ENCODE results near the gene RHBG.
A peak's percentile ranks its signal among the peaks of the same experiment; 100 is the strongest.
"Not testable (repeated sequence)": the region's sequence is repeated elsewhere in the genome, so short reads cannot be mapped to it uniquely, and the experiment has no call there.

Gene RHBG

GRCh38 chr1:156337052-156337887 lies 31.7 kb upstream of the RHBG start:
- H3K27me3 ChIP-seq = no peaks in the 10 kb centered on the region
- no peaks in the 10 kb centered on the region for H3K9me3 ChIP-seq
- peaks cover 30 to 35% (median 34%) of the 10 kb centered on the region in 3 donors for H3K36me3 ChIP-seq
- H3K4me3 ChIP-seq = peak overlapping the region; percentile 68 to 70
- TF ChIP-seq CTCF (IDR thresholded peaks at IDR 0.05) = no peak
- DNase-seq = no peak
- peaks cover 5 to 24% (median 14%) of the 10 kb centered on the region in 4 donors for H3K4me1 ChIP-seq
- intact Hi-C loops (cut with DNase I; ENCODE audit: low total_unique reads) = no loop called here
- H3K27ac ChIP-seq = peak overlapping the region; percentile 63 to 71

DNA sequence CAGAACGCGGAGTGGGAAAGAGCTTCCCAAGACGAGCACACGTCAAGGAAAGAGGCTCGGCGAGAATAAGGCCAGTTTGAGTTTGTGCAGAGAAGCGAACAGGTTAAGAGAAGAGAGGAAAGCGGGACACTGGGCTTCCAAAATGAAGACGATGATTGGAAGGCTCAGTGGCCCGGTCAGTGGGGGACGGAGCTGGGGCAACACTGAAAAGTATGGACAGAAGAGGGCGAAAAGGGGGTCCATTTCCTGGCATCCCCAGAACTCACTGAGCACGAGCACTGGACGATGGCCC lies 31.2 kb upstream of the RHBG start:
- intact Hi-C loops (cut with DNase I; ENCODE audit: low total_unique reads) = no loop called here
- H3K4me1 ChIP-seq = peaks cover 5 to 24% (median 14%) of the 10 kb centered on the region in 4 donors
- no peak for DNase-seq
- no peaks in the 10 kb centered on the region for H3K27me3 ChIP-seq
- H3K9me3 ChIP-seq = no peaks in the 10 kb centered on the region
- H3K27ac ChIP-seq = peak overlapping the region; percentile 63 to 71
- TF ChIP-seq CTCF (IDR thresholded peaks at IDR 0.05) = no peak
- peak overlapping the region; percentile 68 to 70 for H3K4me3 ChIP-seq
- H3K36me3 ChIP-seq = peaks cover 24 to 30% (median 28%) of the 10 kb centered on the region in 3 donors

DNA sequence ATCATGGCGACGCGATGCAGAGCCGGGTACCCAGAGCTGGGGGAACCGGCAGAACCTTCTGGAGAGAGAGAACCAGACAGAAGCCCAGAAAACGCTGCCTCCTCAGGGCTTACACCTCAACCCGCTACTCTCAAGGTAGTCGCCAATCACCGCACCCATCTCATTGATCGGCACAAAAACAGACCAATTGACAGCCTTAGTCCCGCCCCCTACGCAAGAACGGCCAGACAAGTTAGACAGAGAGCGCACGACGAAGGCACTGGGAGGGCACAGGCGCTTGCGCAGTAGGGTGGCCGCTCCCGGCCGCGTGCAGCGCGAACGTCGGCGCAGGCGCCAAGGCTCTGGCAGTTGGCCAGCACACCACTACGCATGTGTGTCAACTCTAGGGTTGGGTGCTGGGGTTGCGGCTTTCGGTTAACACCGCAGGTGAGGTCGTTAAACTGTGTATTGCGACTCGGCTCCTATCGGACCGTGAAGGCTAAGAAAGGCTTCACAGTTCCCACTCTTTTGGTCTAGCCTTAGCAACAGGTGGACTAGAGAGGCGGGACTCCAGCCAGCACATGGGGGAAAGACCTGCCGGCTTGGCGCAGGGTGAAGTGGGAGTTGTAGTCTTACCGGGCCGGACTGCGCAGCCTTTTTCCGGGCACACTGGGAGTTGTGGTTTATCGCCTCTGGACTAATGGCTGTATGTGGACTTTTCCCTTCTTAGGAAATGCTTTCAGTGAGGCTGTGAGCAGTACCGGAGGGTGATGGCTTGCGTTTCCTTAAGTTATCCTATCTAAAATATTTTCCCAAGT lies 30.6 kb upstream of the RHBG start, which contains the start of the genes CCT3 and TSACC:
TSS of gene CCT3 (minus strand) at position 113 of the 797 bp plus-strand sequence. CDS start at position 5, 108 bp downstream.
TSS of gene TSACC (plus strand) at position 347 of the 797 bp plus-strand sequence. CDS start 1,232 bp downstream, outside the sequence.
- no peaks in the 10 kb centered on the region for H3K27me3 ChIP-seq
- peak within 1 kb of the TSS; percentile 68 to 70 for H3K4me3 ChIP-seq
- peaks cover 19 to 24% (median 23%) of the 10 kb centered on the region in 3 donors for H3K36me3 ChIP-seq
- H3K9me3 ChIP-seq = no peaks in the 10 kb centered on the region
- H3K27ac ChIP-seq = peak within 1 kb of the TSS; percentile 68 to 72
- intact Hi-C loops (cut with DNase I; ENCODE audit: low total_unique reads) = no loop called here
- H3K4me1 ChIP-seq = peaks cover 5 to 24% (median 14%) of the 10 kb centered on the region in 4 donors
- peak in 1 of 2 experiments; percentile 11 for TF ChIP-seq CTCF (IDR thresholded peaks at IDR 0.05)
- DNase-seq = peak; percentile 99 to 100

GRCh38 chr1:156342166-156342955 lies 26.6 kb upstream of the RHBG start:
- Histone ChIP-seq H3K4me1 (peaks cover 0 to 5% (median under 1%) of the 10 kb centered on the region in 4 donors), H3K9me3 (no peaks in the 10 kb centered on the region), H3K4me3 (no peak overlapping the region), H3K27me3 (peaks cover 0 to 13% of the 10 kb centered on the region in 2 donors), H3K36me3 (no peaks in the 10 kb centered on the region), H3K27ac (no peak overlapping the region)
- TF ChIP-seq CTCF (IDR thresholded peaks at IDR 0.05) = no peak
- intact Hi-C loops (cut with DNase I; ENCODE audit: low total_unique reads) = no loop called here
- DNase-seq = no peak

GRCh38 chr1:156344409-156344808 lies 24.6 kb upstream of the RHBG start:
- Histone ChIP-seq H3K36me3 (no peaks in the 10 kb centered on the region), H3K27me3 (peaks cover 0 to 15% of the 10 kb centered on the region in 2 donors), H3K9me3 (no peaks in the 10 kb centered on the region), H3K27ac (no peak overlapping the region), H3K4me1 (no peaks in the 10 kb centered on the region), H3K4me3 (no peak overlapping the region)
- no peak for DNase-seq
- intact Hi-C loops (cut with DNase I; ENCODE audit: low total_unique reads) = no loop called here
- TF ChIP-seq CTCF (IDR thresholded peaks at IDR 0.05) = no peak

- DNase-seq; intact Hi-C loops (cut with DNase I; ENCODE audit: low total_unique reads); H3K4me3 ChIP-seq: not testable (repeated sequence)
Measured at GRCh38 chr1:156346035-156346434, 23.0 kb upstream of the RHBG start.

More at GRCh38 chr1:156346035-156346434, 23.0 kb upstream of the RHBG start:
- H3K36me3 ChIP-seq, H3K27ac ChIP-seq, H3K9me3 ChIP-seq, H3K4me1 ChIP-seq: not testable (repeated sequence)
- peaks cover 0 to 15% of the 10 kb centered on the region in 2 donors for H3K27me3 ChIP-seq

Data from tibial artery (tissue), 4 donors.